CD4-positive, alpha-beta T cell treated with Interferon alpha-2 for 1 hour (primary cell): ENCODE measurements around the gene ELOVL2.

ENCODE experiments used
- DNase-seq, 2 donors: peaks; one replicate each; pipeline ENCODE4 v3.0.0-alpha.2; 2020 to 2022

ELOVL2 gene

GRCh38 chr6:11055127-11055627 is 11.1 kb upstream of the ELOVL2 start:
- no peak for DNase-seq

- no peak for DNase-seq
These were observed 10.6 kb upstream of the ELOVL2 start for GRCh38 chr6:11054722-11055121.

DNA sequence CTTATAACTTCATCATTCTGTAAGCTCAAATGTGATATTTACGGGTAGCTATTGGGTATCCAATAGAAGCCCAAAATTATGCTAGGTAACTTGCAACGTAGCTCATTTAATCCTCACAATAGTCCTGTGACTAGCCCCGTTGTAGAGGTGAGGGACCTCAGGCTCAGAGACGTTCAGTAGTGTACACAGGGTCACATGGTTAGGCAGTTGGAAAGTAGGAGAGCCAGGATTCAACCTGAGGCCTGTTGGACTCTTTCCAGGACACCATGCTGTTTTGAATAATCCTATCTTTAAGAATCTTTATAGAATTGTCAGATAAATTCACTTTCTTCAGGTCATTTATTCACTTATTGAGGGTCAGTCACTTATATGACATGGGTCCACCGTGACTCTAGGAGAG is 9.2 kb upstream of the ELOVL2 start:
- DNase-seq, result no peak

- DNase-seq, result no peak
These were observed 6.6 kb upstream of the ELOVL2 start for GRCh38 chr6:11050731-11051130.

DNA sequence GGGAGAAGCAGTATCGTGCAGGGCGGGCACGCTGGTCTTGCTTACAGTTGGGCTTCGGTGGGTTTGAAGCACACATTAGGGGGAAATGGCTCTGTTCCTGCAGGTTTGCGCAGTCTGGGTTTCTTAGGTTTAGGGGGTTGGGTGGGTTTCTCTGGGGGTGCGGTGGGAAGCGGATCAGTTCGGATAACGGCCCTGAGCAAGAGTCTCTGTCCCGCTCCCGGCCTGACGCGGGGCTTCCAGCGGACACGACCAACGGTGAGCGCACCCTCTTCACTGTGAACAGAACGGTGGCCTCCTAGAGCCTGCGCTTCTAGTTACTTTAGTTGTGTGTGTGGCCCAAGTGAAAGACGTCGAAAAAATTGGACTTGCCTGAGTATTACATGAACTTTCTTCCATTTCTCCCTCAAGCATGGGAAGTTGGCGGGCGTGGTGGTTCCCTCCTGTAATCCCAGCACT is 635 bp upstream of the ELOVL2 start:
- DNase-seq, result no peak

DNA sequence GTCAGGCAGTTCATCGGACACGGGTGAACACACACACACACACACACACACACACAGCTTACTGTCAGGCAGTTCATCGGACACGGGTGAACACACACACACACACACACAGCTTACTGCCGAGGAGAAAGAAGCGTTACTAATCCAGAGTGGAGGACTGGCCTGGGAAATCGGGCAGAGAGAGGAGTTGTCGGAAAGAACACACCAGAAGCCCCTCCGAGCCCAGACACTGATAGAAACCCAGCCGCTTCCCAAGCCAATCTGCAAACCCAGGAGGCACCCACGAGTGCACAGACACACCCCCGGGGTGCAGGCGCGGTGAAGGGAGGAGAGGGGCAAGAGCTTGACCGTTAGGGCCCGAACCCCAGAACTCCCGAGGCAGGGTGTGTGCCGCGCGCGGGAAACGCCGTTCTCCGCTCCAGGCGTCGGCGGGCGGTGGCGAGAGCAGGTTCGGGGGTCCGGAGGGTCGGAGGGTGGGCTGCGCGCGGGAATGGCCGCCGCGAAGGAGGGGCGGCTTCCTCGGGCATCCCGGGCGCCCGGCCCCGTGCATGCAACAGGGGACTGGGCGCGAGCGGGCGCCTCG is 636 bp downstream of the ELOVL2 start:
- no peak for DNase-seq

- no peak for DNase-seq
These were observed 1.2 kb downstream of the ELOVL2 start for GRCh38 chr6:11042750-11043377.

DNA sequence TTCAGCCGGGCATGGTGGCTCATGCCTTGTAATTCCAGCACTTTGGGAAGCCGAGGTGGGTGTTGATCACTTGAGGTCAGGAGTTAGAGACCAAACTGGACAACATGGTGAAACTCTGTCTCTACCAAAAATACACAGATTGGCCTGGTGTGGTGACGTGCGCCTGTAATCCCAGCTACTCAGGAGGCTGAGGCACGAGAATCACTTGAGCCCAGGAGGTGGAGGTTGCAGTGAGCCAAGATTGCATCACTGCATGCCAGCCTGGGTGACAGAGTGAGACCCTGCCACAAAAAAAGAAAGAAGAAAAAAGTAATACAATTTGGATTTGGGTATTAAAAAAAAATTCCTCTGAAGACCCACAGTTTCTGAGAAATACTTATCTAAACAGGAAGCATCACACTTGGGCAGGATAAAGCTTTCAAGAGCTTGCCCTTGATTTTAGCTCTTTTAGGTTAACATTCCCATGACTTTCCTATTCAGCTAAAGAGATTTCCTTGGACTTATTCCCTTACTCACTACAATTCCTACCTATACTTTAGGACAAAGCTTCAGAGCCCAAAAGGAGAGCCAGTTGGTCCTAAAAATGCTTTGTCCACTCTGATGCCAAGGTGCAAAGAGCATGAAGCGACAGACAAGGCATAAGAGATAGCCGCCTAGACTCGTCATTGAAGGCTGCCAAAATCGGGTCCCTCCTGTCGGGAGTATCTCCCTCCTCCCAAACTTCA is 1.9 kb downstream of the ELOVL2 start:
- DNase-seq, result no peak

- DNase-seq, result no peak
These were observed 4.0 kb downstream of the ELOVL2 start for GRCh38 chr6:11040134-11040533.

- no peak for DNase-seq
These were observed 5.1 kb downstream of the ELOVL2 start for GRCh38 chr6:11039040-11039439.

GRCh38 chr6:11036977-11037430 is 7.1 kb downstream of the ELOVL2 start:
- DNase-seq, result no peak

DNA sequence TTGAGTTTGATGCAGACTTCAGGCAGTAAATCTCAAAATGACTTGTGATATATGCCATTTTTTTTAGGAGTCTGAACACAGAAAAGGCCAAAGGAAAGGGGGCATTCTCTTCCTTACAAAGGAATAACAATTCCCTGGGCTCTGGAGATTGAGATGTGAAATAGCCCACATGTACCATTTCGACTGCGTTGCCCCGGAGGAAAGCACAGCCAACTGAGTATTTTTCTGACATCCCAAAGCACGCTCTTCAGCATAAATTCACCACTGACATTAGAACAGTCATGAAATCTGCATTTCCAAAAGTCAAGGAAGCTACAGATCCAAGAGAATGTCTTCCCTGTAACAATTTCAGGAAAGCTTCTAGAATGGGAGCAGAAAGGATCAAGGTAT is 7.8 kb downstream of the ELOVL2 start:
- DNase-seq, result no peak

GRCh38 chr6:11035616-11036350 is 8.3 kb downstream of the ELOVL2 start:
- DNase-seq, result no peak

- DNase-seq, result no peak
These were observed 10.3 kb downstream of the ELOVL2 start for GRCh38 chr6:11033825-11034224.

DNA sequence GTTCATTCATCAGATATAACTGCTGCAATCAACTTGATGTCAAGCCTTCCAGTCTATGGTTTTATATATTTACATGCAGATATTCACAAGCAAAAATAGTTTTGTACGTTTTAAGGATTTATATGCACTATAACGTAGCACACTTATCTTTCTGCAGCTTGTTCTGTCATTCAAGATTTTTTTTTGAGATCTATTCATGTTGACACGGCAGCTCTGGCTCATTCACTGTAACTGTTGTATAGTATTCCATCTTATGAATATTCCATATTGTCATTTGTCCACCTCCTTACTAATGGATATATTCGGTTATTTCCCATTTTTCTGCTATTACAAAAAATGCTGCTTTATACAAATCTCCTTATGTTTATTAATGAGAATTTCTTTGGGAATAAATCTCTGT is 13.2 kb downstream of the ELOVL2 start:
- no peak for DNase-seq

- DNase-seq, result no peak
These were observed 15.1 kb downstream of the ELOVL2 start for GRCh38 chr6:11028959-11029358.

DNA sequence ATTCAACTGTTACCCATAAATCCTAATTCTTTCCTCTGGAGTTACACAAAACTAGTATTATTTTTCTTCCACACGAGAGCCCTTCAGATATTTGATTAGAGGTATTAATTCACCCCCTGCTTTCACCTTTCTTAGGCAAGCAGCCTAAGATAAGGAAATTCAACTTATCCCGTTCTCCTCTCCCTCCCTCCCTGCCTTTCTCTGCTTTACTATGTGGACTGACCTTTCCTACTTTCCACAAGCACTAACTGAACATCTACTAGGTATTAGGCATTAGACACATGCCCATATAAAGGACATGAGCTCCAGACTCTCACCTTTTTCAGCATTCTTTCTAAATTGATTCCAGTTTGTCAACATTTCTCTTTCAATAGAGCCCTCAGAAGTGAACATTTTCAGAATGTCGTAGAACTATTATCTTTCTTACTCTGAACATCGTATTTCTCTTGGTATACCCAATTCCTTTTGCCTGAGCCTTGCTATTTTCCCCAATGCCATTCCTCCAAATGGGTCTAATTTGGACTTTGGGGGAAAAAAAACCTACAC is 16.5 kb downstream of the ELOVL2 start:
- no peak for DNase-seq

DNA sequence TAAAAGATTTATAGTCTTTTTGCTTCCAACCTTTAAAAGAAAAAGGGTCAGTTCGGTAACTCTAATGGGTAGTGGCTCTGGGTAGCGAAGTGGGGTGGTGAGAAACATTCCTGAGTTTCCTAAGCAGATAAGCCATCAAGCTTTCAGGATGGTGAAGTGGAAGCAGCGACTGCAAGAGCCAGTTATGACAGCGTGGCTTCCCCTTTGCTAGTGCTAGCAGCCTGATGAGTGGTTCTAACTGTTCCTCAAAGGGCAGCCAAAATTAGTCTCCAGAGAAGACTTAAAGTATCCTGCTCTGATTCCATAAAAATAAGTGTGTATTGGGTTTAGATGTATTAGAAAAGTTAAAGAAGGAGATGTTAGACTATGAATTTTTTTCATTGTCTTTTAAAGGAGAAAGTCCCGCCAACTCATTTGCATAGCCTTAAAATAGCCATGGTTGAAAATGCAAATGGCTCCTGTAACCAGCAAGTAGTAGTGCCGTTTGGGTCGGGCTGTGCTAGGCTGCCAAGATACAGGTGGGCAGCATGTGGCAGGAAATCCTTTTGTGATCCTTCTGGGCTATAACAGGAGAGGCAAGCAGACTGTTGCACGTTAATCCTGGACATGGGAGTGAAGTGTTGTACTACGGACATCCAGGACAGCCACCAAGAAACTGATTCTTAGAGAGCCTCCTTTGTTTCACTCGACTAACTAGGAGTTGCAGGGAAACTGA is 18.0 kb downstream of the ELOVL2 start:
- no peak for DNase-seq

DNA sequence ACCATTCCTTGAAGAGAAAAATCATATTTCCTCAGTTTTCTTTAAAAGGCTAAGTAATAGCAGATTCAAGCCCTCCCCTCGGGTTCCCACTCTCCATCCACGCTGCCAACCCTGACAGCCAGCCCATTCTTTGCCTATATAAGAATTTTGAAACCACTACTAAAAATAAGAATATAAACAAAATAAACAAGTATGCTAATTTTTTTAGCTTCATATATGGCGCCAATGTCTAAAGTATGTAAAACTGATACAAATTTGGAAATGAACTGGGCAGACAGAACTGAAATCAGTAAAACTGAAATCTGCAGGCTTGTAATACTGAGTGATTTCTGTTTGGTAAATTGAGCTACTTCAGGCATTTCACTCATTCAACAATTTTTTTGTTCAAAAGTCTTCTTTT is 19.0 kb downstream of the ELOVL2 start:
- DNase-seq, result no peak

DNA sequence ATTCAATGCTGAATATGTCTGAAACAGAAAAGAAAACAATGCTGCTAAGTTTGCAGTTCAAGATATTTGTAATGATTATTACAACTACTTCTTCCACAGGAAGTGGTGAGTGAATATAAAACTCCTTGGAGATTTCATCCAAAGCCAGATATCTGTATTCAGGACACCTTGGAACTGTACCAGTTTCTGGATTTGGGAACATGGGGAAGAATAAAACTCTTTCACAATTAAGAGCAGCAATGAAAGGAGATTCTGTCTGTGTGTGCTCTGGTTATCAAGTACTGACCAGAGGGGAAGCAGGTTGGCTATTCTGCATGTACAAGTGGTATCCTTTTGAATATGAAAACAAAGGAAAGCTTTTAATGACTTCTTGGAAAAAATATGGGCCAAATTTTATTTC is 21.1 kb downstream of the ELOVL2 start:
- no peak for DNase-seq

- no peak for DNase-seq
These were observed 22.4 kb downstream of the ELOVL2 start for GRCh38 chr6:11021714-11022113.

DNA sequence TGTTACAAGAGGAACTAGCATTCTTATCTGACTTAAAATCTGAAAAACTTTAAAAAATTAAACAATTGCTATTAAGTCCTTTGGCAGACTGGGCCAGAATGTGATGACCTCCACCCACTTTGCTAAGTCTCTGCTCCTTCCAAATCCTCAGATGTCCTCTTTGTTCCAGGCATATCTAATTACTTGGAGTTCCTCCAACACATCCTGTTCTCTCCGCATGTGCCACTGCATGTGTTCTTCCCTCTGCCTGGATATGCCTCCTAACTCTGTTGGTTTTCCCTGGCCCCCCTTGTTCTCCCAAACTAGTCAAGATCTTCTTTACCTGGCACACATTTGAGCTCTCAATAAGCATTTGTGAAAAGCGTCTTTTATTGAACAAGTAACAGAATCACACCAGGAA is 23.1 kb downstream of the ELOVL2 start:
- DNase-seq, result no peak
